Activated T-cell treated with anti-CD3 and anti-CD28 coated beads, Interleukin-2, amount 50 U/mL, for 72 hours (primary cell): ENCODE measurements around the gene IRF2. TPM values are rescaled to one million over a fixed set of nuclear protein-coding genes. Genes with fewer than 3 reads are reported as not detected.
A peak's percentile ranks its signal among the peaks of the same experiment; 100 is the strongest.

Experiments
- ATAC-seq, 2 donors: fragments of 150-1000 bp; cut with Tn5 transposase; replicated peaks in 1 of 2; 2 replicates each; pipeline ENCODE4 v1.10.0; 2021; ENCODE audit warnings: moderate library complexity in 2 of 2, mild to moderate bottlenecking in 1 of 2
- DNase-seq, 2 donors: peaks; one replicate each; pipeline ENCODE4 v3.0.0; 2021 to 2022; ENCODE audit warnings: mixed read lengths in 1 of 2
- H3K27ac Mint-ChIP-seq: one replicate; pipeline ENCODE4 v1.8.0; 2022; ENCODE audit warnings: mild to moderate bottlenecking, moderate library complexity, mixed read lengths
- H3K27me3 Mint-ChIP-seq: one replicate; pipeline ENCODE4 v1.8.0; 2022; ENCODE audit warnings: low read depth, mixed read lengths
- H3K36me3 Mint-ChIP-seq, 2 donors: one replicate each; pipeline ENCODE4 v1.8.0; 2022; ENCODE audit warnings: mixed read lengths in 2 of 2, mild to moderate bottlenecking in 1 of 2; ENCODE audit not compliant: insufficient read depth in 2 of 2
- H3K4me1 Mint-ChIP-seq: one replicate; pipeline ENCODE4 v1.8.0; 2022; ENCODE audit warnings: low read depth, mixed read lengths
- H3K4me3 Mint-ChIP-seq, 2 donors: one replicate each; pipeline ENCODE4 v1.8.0; 2022; ENCODE audit warnings: mild to moderate bottlenecking in 2 of 2, mixed read lengths in 2 of 2, moderate library complexity in 2 of 2
- H3K9me3 Mint-ChIP-seq, 2 donors: one replicate each; pipeline ENCODE4 v1.8.0; 2022; ENCODE audit warnings: mixed read lengths in 2 of 2
- total RNA-seq, 2 donors: library from RNA; stranded (reverse); gene quantifications; one replicate each; pipeline ENCODE4 v1.2.3, GENCODE V29; 2022

IRF2 gene
- total RNA-seq, 2 donors from 2014 or later: 70.3 TPM

- no peaks in the 10 kb centered on the region for H3K27me3 Mint-ChIP-seq
- ATAC-seq (no peak), DNase-seq (no peak)
- no peak overlapping the region for H3K27ac Mint-ChIP-seq
- H3K36me3 Mint-ChIP-seq: peaks cover 0 to 8% of the 10 kb centered on the region in 2 donors
- no peak overlapping the region for H3K4me3 Mint-ChIP-seq
- H3K9me3 Mint-ChIP-seq: no peaks in the 10 kb centered on the region
- peaks cover 9% of the 10 kb centered on the region for H3K4me1 Mint-ChIP-seq
These were observed 15.4 kb upstream of the IRF2 start for GRCh38 chr4:184489771-184490170.

- no peak for ATAC-seq
- H3K4me3 Mint-ChIP-seq: no peak overlapping the region
These were observed 13.2 kb upstream of the IRF2 start for GRCh38 chr4:184487503-184487902.

GRCh38 chr4:184485279-184485678 is 10.9 kb upstream of the IRF2 start:
- no peak overlapping the region for H3K4me3 Mint-ChIP-seq
- DNase-seq: no peak
- H3K27ac Mint-ChIP-seq: no peak overlapping the region
- peaks cover 3 to 8% of the 10 kb centered on the region in 2 donors for H3K9me3 Mint-ChIP-seq
- H3K36me3 Mint-ChIP-seq: peaks cover 10 to 13% of the 10 kb centered on the region in 2 donors
- no peak for ATAC-seq
- no peaks in the 10 kb centered on the region for H3K27me3 Mint-ChIP-seq
- H3K4me1 Mint-ChIP-seq: peaks cover 31% of the 10 kb centered on the region

More at GRCh38 chr4:184487503-184487902, 13.2 kb upstream of the IRF2 start:
- peaks cover 3 to 8% of the 10 kb centered on the region in 2 donors for H3K9me3 Mint-ChIP-seq
- no peak overlapping the region for H3K27ac Mint-ChIP-seq
- H3K4me1 Mint-ChIP-seq: peaks cover 19% of the 10 kb centered on the region
- no peak for DNase-seq
- H3K36me3 Mint-ChIP-seq: peaks cover 10 to 15% of the 10 kb centered on the region in 2 donors
- H3K27me3 Mint-ChIP-seq: no peaks in the 10 kb centered on the region

GRCh38 chr4:184481544-184481943 is 7.2 kb upstream of the IRF2 start:
- Mint-ChIP-seq H3K27me3 (no peaks in the 10 kb centered on the region), H3K4me1 (peaks cover 66% of the 10 kb centered on the region), H3K4me3 (no peak overlapping the region), H3K9me3 (peaks cover 3 to 8% of the 10 kb centered on the region in 2 donors), H3K36me3 (peaks cover 12 to 15% of the 10 kb centered on the region in 2 donors), H3K27ac (peak overlapping the region; percentile 17)
- ATAC-seq (no peak), DNase-seq (no peak)

GRCh38 chr4:184479516-184479950 is 5.2 kb upstream of the IRF2 start:
- H3K9me3 Mint-ChIP-seq: peaks cover 3 to 8% of the 10 kb centered on the region in 2 donors
- H3K27ac Mint-ChIP-seq: peak overlapping the region; percentile 16
- ATAC-seq: no peak
- peak overlapping the region in 1 of 2 donors; percentile 6 for H3K4me3 Mint-ChIP-seq
- peaks cover 21 to 23% of the 10 kb centered on the region in 2 donors for H3K36me3 Mint-ChIP-seq
- no peak for DNase-seq
- H3K4me1 Mint-ChIP-seq: peaks cover 79% of the 10 kb centered on the region
- H3K27me3 Mint-ChIP-seq: no peaks in the 10 kb centered on the region

- Mint-ChIP-seq H3K36me3 (peaks cover 17 to 21% of the 10 kb centered on the region in 2 donors), H3K27me3 (no peaks in the 10 kb centered on the region), H3K4me1 (peaks cover 63% of the 10 kb centered on the region), H3K27ac (peak overlapping the region; percentile 70), H3K9me3 (no peaks in the 10 kb centered on the region), H3K4me3 (peak overlapping the region; percentile 97 to 98)
- no peak for DNase-seq
- no peak for ATAC-seq
These were observed 3.0 kb upstream of the IRF2 start for GRCh38 chr4:184477201-184477999.

- no peaks in the 10 kb centered on the region for H3K27me3 Mint-ChIP-seq
- peak; percentile 29 to 32 for DNase-seq
- H3K36me3 Mint-ChIP-seq: peaks cover 20 to 24% of the 10 kb centered on the region in 2 donors
These were observed 2.3 kb upstream of the IRF2 start for GRCh38 chr4:184476695-184477094.

GRCh38 chr4:184475498-184475897 is 1.1 kb upstream of the IRF2 start:
- H3K36me3 Mint-ChIP-seq: peaks cover 20 to 24% of the 10 kb centered on the region in 2 donors
- H3K9me3 Mint-ChIP-seq: no peaks in the 10 kb centered on the region
- DNase-seq (no peak), ATAC-seq (no peak)
- no peaks in the 10 kb centered on the region for H3K27me3 Mint-ChIP-seq
- H3K4me3 Mint-ChIP-seq: peak overlapping the region; percentile 97 to 98
- H3K27ac Mint-ChIP-seq: peak overlapping the region; percentile 99
- peaks cover 68% of the 10 kb centered on the region for H3K4me1 Mint-ChIP-seq

More at GRCh38 chr4:184476695-184477094, 2.3 kb upstream of the IRF2 start:
- no peak for ATAC-seq
- peaks cover 66% of the 10 kb centered on the region for H3K4me1 Mint-ChIP-seq
- H3K4me3 Mint-ChIP-seq: peak overlapping the region; percentile 97 to 98
- H3K27ac Mint-ChIP-seq: peak overlapping the region; percentile 82
- no peaks in the 10 kb centered on the region for H3K9me3 Mint-ChIP-seq

- DNase-seq (peak; percentile 66 to 67), ATAC-seq (peak; percentile 18 to 27)
- peak overlapping the region; percentile 97 to 98 for H3K4me3 Mint-ChIP-seq
- peaks cover 68% of the 10 kb centered on the region for H3K4me1 Mint-ChIP-seq
- H3K36me3 Mint-ChIP-seq: peaks cover 20 to 24% of the 10 kb centered on the region in 2 donors
- H3K27ac Mint-ChIP-seq: peak overlapping the region; percentile 99
- H3K27me3 Mint-ChIP-seq: no peaks in the 10 kb centered on the region
- H3K9me3 Mint-ChIP-seq: no peaks in the 10 kb centered on the region
These were observed 729 bp upstream of the IRF2 start for GRCh38 chr4:184475096-184475461.

- ATAC-seq: peak; percentile 21 to 25
- H3K4me1 Mint-ChIP-seq: peaks cover 56% of the 10 kb centered on the region
- H3K36me3 Mint-ChIP-seq: peaks cover 20 to 24% of the 10 kb centered on the region in 2 donors
- peak overlapping the region; percentile 97 to 98 for H3K4me3 Mint-ChIP-seq
- no peaks in the 10 kb centered on the region for H3K9me3 Mint-ChIP-seq
- H3K27ac Mint-ChIP-seq: peak overlapping the region; percentile 98
- H3K27me3 Mint-ChIP-seq: no peaks in the 10 kb centered on the region
- DNase-seq: peak; percentile 45 to 46
These were observed 669 bp downstream of the IRF2 start for GRCh38 chr4:184473499-184474262.

- peaks cover 54% of the 10 kb centered on the region for H3K4me1 Mint-ChIP-seq
These were observed 1.5 kb downstream of the IRF2 start for GRCh38 chr4:184472614-184473498.

GRCh38 chr4:184471881-184472613 is 2.3 kb downstream of the IRF2 start:
- ATAC-seq (no peak), DNase-seq (peak; percentile 22 to 23)
- Mint-ChIP-seq H3K27me3 (no peaks in the 10 kb centered on the region), H3K4me1 (peaks cover 54% of the 10 kb centered on the region), H3K27ac (peak overlapping the region; percentile 88), H3K9me3 (no peaks in the 10 kb centered on the region), H3K4me3 (peak overlapping the region; percentile 84 to 96), H3K36me3 (peaks cover 18 to 23% of the 10 kb centered on the region in 2 donors)

More at GRCh38 chr4:184472614-184473498, 1.5 kb downstream of the IRF2 start:
- H3K9me3 Mint-ChIP-seq: no peaks in the 10 kb centered on the region
- peaks cover 20 to 24% of the 10 kb centered on the region in 2 donors for H3K36me3 Mint-ChIP-seq
- peak; percentile 54 to 59 for ATAC-seq
- H3K27me3 Mint-ChIP-seq: no peaks in the 10 kb centered on the region
- peak; percentile 78 to 83 for DNase-seq
- H3K4me3 Mint-ChIP-seq: peak overlapping the region; percentile 84 to 96
- peak overlapping the region; percentile 88 for H3K27ac Mint-ChIP-seq
